Left colon (tissue), 2 donors: ENCODE data around the gene UBB. TPM values are rescaled to one million over a fixed set of nuclear protein-coding genes. Genes with fewer than 3 reads are reported as not detected.

ENCODE experiments used
- ATAC-seq: fragments of 200-7000 bp; cut with Tn5 transposase; one replicate; pipeline ENCODE4 v1.9.1; 2020; ENCODE audit warnings: mild to moderate bottlenecking, moderate library complexity
- DNase-seq, 2 donors: peaks; one replicate each; pipeline ENCODE4 v3.0.0-alpha.2; 2020
- intact Hi-C, 2 donors: fragments of 100-400 bp; cut with DNase I in 1 of 2; cut with micrococcal nuclease in 1 of 2; formaldehyde crosslinking; loops; one replicate each; pipeline versions ENCODE4 v1.11.2 to v1.14.0; 2022; cut with DNase I, micrococcal nuclease
- total RNA-seq, 2 donors: library from RNA; stranded (reverse); fragmentation: NEBNext Ultra II Directional; extraction: Animal tissue kit (Norgen Biotek cat#: 25700); gene quantifications; one replicate each; pipeline ENCODE4 v1.2.1, GENCODE V29; 2021
- donor health status: DM: no; HTN: no; CAD: no.
- donor health status: DM: yes; HTN: yes; CAD: no.

The UBB gene
- total RNA-seq, 2 donors from 2014 or later: 1,117 to 1,930 TPM

- ATAC-seq: no peak
- intact Hi-C loops: no loop called here
- no peak for DNase-seq
These were observed 49.8 kb downstream of the UBB start for GRCh38 chr17:16430650-16431049.

DNA sequence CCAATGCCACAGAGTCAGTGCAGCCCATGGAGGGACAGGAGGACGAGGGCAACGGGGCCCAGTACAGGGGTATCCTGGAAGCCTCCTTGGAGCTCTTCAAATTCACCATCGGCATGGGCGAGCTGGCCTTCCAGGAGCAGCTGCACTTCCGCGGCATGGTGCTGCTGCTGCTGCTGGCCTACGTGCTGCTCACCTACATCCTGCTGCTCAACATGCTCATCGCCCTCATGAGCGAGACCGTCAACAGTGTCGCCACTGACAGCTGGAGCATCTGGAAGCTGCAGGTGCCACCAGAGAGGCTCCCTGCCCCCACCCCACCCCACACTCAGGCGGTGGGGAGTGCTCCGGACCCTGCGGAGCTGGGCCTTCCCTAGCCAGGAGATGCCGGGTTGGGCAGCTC is 51.1 kb downstream of the UBB start:
- intact Hi-C loops: no loop called here
- ATAC-seq (no peak), DNase-seq (no peak)

Other genes starting within 250 kb of the UBB start
- 100 to 1,000 TPM; 181 to 257 TPM for gene NCOR1, start 165.6 kb upstream of the UBB start, total RNA-seq
- gene PIGL, start 163.9 kb upstream of the UBB start, total RNA-seq: 10 to 100 TPM; 38.4 to 53.4 TPM
- gene CENPV, start 27.6 kb upstream of the UBB start, total RNA-seq: 10 to 100 TPM; 44.5 to 62.3 TPM
- gene TRPV2, start 34.5 kb downstream of the UBB start, total RNA-seq: 1 to 10 TPM; 4.4 to 9.2 TPM
- 10 to 100 TPM; 62.3 to 75.3 TPM for gene LRRC75A, start 111.1 kb downstream of the UBB start, total RNA-seq
- 1 to 10 TPM; 3.1 to 3.8 TPM for gene ZNF287, start 188.1 kb downstream of the UBB start, total RNA-seq